ENCODE measurements around the gene EXOC6B.

The EXOC6B gene

GRCh38 chr2:72154386-72154975 lies 671.4 kb downstream of the EXOC6B start:
- CTCF ChIA-PET = interaction anchor here (0.5 to 1.5 kb wide), 4 partner anchors 99 to 608 kb away, joined by 3 to 4 read pairs (median 4); no protein-coding TSS in a partner anchor
- Histone ChIP-seq H3K36me3 (ENCODE audit: control insufficient read depth in 2 of 2, insufficient read depth in 1 of 2, low read length in 2 of 2) (no peaks in the 10 kb centered on the region), H3K4me3 (ENCODE audit: low read depth, low read length) (no peak overlapping the region), H3K9me3 (ENCODE audit: control insufficient read depth, insufficient read depth, low read depth, low read length) (no peaks in the 10 kb centered on the region), H3K27ac (ENCODE audit: extremely low read depth, low read depth, low read length) (no peak overlapping the region), H3K4me1 (ENCODE audit: control insufficient read depth, insufficient read depth, low read length) (peaks cover under 1% of the 10 kb centered on the region; the same call in 1 of the 2 replicates)
- no peak for TF ChIP-seq ZNF248 (tag by site-specific recombination; IDR thresholded peaks at IDR 0.05)
- POLR2A ChIA-PET = no interaction called here

GRCh38 chr2:72153924-72154323 lies 671.9 kb downstream of the EXOC6B start:
- CTCF ChIA-PET = interaction anchor here (0.9 to 6.4 kb wide), 3 partner anchors 230 to 607 kb away, joined by 4 to 103 read pairs (median 29); no protein-coding TSS in a partner anchor
- H3K27ac ChIP-seq (ENCODE audit: extremely low read depth, low read depth, low read length) = no peak overlapping the region
- no peaks in the 10 kb centered on the region for H3K36me3 ChIP-seq (ENCODE audit: control insufficient read depth in 2 of 2, insufficient read depth in 1 of 2, low read length in 2 of 2)
- no peak overlapping the region for H3K4me3 ChIP-seq (ENCODE audit: low read depth, low read length)
- no peaks in the 10 kb centered on the region for H3K9me3 ChIP-seq (ENCODE audit: control insufficient read depth, insufficient read depth, low read depth, low read length)
- TF ChIP-seq ZNF184 (tag by site-specific recombination; IDR thresholded peaks at IDR 0.05) (no peak), ZNF785 (tag by site-specific recombination; IDR thresholded peaks at IDR 0.05) (no peak), ZNF362 (tag by site-specific recombination; IDR thresholded peaks at IDR 0.05) (no peak), ZNF449 (tag by site-specific recombination; IDR thresholded peaks at IDR 0.05) (no peak), ZBTB48 (tag by site-specific recombination; IDR thresholded peaks at IDR 0.05) (no peak), ZFP41 (tag by site-specific recombination; IDR thresholded peaks at IDR 0.05; ENCODE audit: borderline replicate concordance) (no peak), KLF8 (tag by site-specific recombination; IDR thresholded peaks at IDR 0.05) (no peak), ZNF501 (tag by site-specific recombination; IDR thresholded peaks at IDR 0.05) (no peak), ZNF530 (tag by site-specific recombination; IDR thresholded peaks at IDR 0.05; ENCODE audit: low read depth) (no peak), ZNF341 (tag by site-specific recombination; IDR thresholded peaks at IDR 0.05; ENCODE audit: low read depth) (no peak), OVOL3 (tag by site-specific recombination; IDR thresholded peaks at IDR 0.05) (no peak), SCRT1 (tag by site-specific recombination; IDR thresholded peaks at IDR 0.05; ENCODE audit: borderline replicate concordance) (no peak)
- H3K4me1 ChIP-seq (ENCODE audit: control insufficient read depth, insufficient read depth, low read length) = peaks cover 4% of the 10 kb centered on the region; the same call in 1 of the 2 replicates
- POLR2A ChIA-PET = no interaction called here

- Histone ChIP-seq H3K27ac (ENCODE audit: extremely low read depth, low read depth, low read length) (no peak overlapping the region), H3K4me3 (ENCODE audit: low read depth, low read length) (no peak overlapping the region), H3K4me1 (ENCODE audit: control insufficient read depth, insufficient read depth, low read length) (peaks cover 4% of the 10 kb centered on the region; the same call in 1 of the 2 replicates), H3K36me3 (ENCODE audit: control insufficient read depth in 2 of 2, insufficient read depth in 1 of 2, low read length in 2 of 2) (no peaks in the 10 kb centered on the region), H3K9me3 (ENCODE audit: control insufficient read depth, insufficient read depth, low read depth, low read length) (no peaks in the 10 kb centered on the region)
- ChIA-PET POLR2A (no interaction called here), CTCF (interaction anchor here (0.5 to 6.4 kb wide), 8 partner anchors 172 to 606 kb away, joined by 3 to 103 read pairs (median 4); no protein-coding TSS in a partner anchor)
- TF ChIP-seq SP3 (tag by site-specific recombination; IDR thresholded peaks at IDR 0.05) (no peak), KLF7 (tag by site-specific recombination; IDR thresholded peaks at IDR 0.05; ENCODE audit: borderline replicate concordance) (no peak), GLI4 (tag by site-specific recombination; IDR thresholded peaks at IDR 0.05) (no peak)
These were observed 672.6 kb downstream of the EXOC6B start for GRCh38 chr2:72153026-72153791.
